GM12801 (cell line): ENCODE data around the gene CHODL.

Experiments
- TF ChIP-seq, protein P1 (sequence below): IDR thresholded peaks from one replicate; pipeline ENCODE4 v1.5.1; 2011; ENCODE audit warnings: control low read depth; ENCODE audit not compliant: insufficient read length; ENCODE audit errors: extremely low read depth

CHODL gene

DNA sequence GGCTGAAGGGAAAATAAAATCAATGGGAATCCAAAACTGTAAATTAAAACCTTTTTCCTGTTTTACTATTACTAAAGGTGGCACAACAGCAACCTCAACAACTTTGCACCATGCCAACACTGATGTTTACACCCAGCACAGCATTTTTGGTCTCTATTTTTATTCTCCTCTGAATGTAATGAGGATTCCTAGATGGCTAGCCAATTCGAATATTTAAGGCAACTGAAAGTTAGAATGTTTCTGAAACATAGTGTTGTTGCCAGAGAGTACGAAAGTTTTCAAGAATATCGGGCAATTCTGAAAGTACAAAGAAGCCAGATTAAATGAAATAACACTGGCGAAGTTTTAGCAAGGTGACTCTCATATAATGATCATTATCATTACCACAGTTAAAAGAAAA, 40.7 kb downstream of the CHODL start:
- TF ChIP-seq, protein P1, sequence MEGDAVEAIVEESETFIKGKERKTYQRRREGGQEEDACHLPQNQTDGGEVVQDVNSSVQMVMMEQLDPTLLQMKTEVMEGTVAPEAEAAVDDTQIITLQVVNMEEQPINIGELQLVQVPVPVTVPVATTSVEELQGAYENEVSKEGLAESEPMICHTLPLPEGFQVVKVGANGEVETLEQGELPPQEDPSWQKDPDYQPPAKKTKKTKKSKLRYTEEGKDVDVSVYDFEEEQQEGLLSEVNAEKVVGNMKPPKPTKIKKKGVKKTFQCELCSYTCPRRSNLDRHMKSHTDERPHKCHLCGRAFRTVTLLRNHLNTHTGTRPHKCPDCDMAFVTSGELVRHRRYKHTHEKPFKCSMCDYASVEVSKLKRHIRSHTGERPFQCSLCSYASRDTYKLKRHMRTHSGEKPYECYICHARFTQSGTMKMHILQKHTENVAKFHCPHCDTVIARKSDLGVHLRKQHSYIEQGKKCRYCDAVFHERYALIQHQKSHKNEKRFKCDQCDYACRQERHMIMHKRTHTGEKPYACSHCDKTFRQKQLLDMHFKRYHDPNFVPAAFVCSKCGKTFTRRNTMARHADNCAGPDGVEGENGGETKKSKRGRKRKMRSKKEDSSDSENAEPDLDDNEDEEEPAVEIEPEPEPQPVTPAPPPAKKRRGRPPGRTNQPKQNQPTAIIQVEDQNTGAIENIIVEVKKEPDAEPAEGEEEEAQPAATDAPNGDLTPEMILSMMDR = no peak

DNA sequence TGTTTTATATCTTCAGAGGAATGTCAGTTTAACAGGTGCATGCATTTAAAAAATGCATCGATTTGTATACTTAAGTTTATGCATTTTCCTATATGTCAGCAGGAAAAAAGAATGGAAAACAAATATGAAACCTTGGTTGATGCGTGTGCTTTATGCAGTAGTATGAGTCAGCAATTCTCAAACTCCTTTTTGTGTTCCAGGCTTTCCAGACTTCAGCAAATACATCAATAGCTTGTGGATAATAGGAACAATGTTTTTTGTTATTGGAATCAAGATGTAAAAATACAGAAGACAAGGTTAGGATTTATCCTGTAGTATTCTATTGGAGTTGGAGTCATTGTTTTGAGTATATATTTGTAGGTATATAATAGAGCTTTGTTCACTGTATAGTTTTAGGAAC, 45.2 kb downstream of the CHODL start:
- TF ChIP-seq, protein P1 = no peak

DNA sequence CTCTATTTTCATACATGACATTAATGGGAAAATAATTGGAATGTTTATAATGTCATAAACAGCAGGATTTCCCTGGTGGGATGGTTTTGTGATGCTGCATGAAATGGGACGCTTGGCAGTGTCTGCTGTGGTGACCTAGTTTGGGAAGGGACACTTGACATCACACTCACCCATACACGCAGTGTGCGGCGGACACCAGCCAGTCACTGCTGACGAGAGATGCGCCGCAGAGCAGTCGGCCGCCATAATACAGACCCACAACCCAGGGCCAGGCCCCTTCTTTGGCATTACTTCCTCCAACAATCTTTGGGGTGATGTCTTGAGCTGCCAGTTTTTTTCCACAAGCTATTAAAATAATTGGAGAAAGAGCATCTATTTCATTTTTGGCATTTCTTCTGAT, 49.5 kb downstream of the CHODL start:
- TF ChIP-seq, protein P1 = no peak

DNA sequence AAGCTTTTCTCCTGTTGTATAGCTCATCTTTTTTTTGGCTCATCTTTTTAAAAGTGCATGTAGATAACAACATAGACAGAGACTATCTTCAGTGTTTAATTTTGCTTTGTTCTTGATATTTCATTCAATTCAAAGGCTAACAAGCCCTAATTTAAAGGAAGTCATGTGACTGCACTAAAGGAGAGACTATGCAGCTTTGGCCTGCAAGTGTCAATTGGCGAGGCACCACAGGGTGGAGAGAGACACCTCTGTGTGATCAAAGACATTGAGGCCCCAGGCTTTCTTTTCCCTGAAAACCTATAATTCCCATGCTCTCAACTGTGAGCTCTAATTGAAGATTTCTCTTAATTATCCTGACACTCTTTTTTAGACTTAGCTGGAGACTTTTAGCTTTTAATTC, 53.6 kb downstream of the CHODL start:
- TF ChIP-seq, protein P1 = no peak
